Activated naive CD4-positive, alpha-beta T cell treated with anti-CD3 and anti-CD28 coated beads, Interleukin-2, amount 10 ng/mL, durations not matched to agents 7 days and 5 days (primary cell): ENCODE measurements around the gene ARL6IP4.
A peak's percentile ranks its signal among the peaks of the same experiment; 100 is the strongest.

Experiments
- CTCF ChIA-PET: fragments of 350-600 bp; sonication (Branson Sonifier 250); formaldehyde crosslinking; loops from one replicate; lab custom pipeline; 2021; ENCODE audit warnings: antibody characterized with exemption; lab: Charles Lee
- DNase-seq: peaks from one replicate; pipeline ENCODE4 v3.0.0-alpha.2; 2020
- H3K27ac Mint-ChIP-seq: one replicate; pipeline ENCODE4 v1.8.0; 2021; ENCODE audit warnings: mild to moderate bottlenecking, moderate library complexity, mixed read lengths
- H3K27me3 Mint-ChIP-seq: one replicate; pipeline ENCODE4 v1.8.0; 2021; ENCODE audit warnings: mild to moderate bottlenecking, mixed read lengths
- H3K36me3 Mint-ChIP-seq: one replicate; pipeline ENCODE4 v1.8.0; 2021; ENCODE audit warnings: mixed read lengths
- H3K4me1 Mint-ChIP-seq: one replicate; pipeline ENCODE4 v1.8.0; 2021; ENCODE audit warnings: mixed read lengths
- H3K4me3 Mint-ChIP-seq: one replicate; pipeline ENCODE4 v1.8.0; 2021; ENCODE audit warnings: mild to moderate bottlenecking, moderate library complexity, mixed read lengths
- H3K9me3 Mint-ChIP-seq: one replicate; pipeline ENCODE4 v1.8.0; 2021; ENCODE audit warnings: mixed read lengths

Gene ARL6IP4

GRCh38 chr12:122949405-122949804 lies 31.1 kb upstream of the ARL6IP4 start:
- Mint-ChIP-seq H3K36me3 (peaks cover 3% of the 10 kb centered on the region), H3K9me3 (no peaks in the 10 kb centered on the region), H3K4me1 (peaks cover 30% of the 10 kb centered on the region), H3K4me3 (no peak overlapping the region), H3K27me3 (peaks cover 7% of the 10 kb centered on the region), H3K27ac (no peak overlapping the region)
- DNase-seq: no peak
- CTCF ChIA-PET: interaction anchor here (1.6 to 9.5 kb wide), 3 partner anchors 77 to 155 kb away, joined by 4 to 106 read pairs (median 49); no protein-coding TSS in a partner anchor

DNA sequence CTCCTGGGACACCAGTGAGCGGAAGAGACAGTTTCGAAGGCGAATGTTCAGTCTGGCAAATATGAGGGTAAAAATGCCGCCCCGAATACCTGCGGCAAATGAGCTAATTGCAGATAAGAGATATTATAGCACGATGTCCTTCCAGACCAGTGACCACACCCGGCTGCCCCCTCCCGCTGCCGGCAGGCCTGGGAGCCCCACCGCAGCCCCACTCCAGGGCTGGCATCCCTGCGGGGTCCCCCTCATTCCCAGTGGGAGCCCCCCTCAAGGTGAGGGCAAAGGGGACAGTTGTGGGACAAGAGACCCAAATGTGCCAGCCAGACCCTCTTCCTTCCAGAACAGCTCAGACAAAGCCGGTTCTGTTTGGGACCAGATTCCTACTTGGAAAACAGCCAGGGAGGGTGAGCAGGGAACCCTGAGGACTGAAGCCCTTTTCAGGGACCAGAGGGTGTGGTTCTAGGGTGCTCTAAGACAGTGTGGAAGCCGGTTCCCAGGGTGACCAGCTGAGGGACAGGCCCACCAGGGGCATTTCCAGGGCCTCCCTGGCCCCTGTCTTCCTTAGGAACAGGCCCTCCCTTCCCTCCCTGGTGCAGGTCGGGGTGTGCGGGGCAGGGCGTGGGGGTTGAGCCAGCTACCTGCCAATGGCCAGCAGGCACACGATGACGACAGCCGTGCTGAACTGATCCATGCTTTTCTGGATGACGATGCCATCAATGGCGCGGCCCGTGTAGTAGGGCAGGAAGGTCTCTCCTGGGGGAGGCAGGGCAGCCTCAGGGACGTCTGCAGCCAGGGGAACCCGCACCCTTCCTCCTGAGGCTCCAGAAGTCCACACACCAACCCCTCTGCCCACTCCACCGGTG lies 30.4 kb upstream of the ARL6IP4 start:
- peaks cover 7% of the 10 kb centered on the region for H3K27me3 Mint-ChIP-seq
- CTCF ChIA-PET: interaction anchor here (0.6 to 9.5 kb wide), 4 partner anchors 9 to 156 kb away, joined by 4 to 106 read pairs (median 26); no protein-coding TSS in a partner anchor
- no peaks in the 10 kb centered on the region for H3K9me3 Mint-ChIP-seq
- peaks cover 30% of the 10 kb centered on the region for H3K4me1 Mint-ChIP-seq
- DNase-seq: no peak
- peaks cover 3% of the 10 kb centered on the region for H3K36me3 Mint-ChIP-seq
- no peak overlapping the region for H3K27ac Mint-ChIP-seq
- H3K4me3 Mint-ChIP-seq: no peak overlapping the region

- DNase-seq: no peak
- H3K36me3 Mint-ChIP-seq: peaks cover 3% of the 10 kb centered on the region
- H3K4me3 Mint-ChIP-seq: no peak overlapping the region
- no peaks in the 10 kb centered on the region for H3K9me3 Mint-ChIP-seq
- H3K4me1 Mint-ChIP-seq: peaks cover 21% of the 10 kb centered on the region
- CTCF ChIA-PET: interaction anchor here (1.3 to 9.5 kb wide), 5 partner anchors 70 to 157 kb away, joined by 3 to 106 read pairs (median 35); no protein-coding TSS in a partner anchor
- peak overlapping the region; percentile 5 for H3K27ac Mint-ChIP-seq
- no peaks in the 10 kb centered on the region for H3K27me3 Mint-ChIP-seq
Observed at GRCh38 chr12:122951406-122951805, 29.1 kb upstream of the ARL6IP4 start.

DNA sequence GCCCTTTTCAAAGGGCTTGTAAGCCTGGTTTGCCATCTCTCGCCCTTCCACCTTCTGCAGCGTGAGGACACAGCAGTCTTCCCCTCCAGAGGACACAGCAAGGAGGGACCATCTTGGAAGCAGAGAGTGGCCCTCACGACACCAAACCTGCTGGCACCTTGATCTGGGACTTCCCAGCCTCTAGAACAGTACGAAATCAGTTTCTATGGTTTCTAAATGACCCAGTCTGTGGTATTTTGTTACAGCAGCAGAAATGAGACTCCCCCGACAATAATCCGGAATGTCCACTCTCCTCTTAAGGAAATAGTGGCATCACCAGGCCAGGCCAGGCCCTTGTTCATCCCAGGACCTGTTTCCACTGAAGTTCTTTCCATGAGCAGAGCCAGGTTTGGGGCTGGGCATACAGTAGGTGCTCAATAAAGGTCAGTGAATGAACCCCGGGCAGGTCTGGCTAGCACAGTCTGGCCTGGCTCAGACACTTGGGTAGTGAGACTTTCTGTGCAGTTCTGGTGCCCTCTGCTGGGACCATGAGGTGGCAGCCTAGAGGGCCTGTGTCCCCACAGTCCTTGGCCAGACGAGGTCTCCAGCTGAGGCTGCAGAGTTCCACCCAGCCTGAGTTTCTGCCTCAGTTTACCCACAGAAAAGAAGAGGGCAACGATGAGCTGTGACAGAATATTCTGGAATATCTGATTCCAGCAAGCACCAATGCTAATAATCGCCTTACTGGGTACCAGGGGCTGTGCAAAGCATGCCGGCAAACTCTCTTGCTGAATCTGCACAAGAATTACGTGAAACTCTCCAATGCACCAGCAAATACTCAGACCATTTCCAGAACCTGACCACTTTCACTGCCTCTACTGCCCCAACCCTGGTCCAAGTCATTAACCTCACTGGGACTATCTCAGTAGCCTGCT lies 28.2 kb upstream of the ARL6IP4 start:
- Mint-ChIP-seq H3K9me3 (no peaks in the 10 kb centered on the region), H3K4me1 (peaks cover 13% of the 10 kb centered on the region), H3K36me3 (peaks cover 3% of the 10 kb centered on the region), H3K27ac (no peak overlapping the region), H3K4me3 (no peak overlapping the region), H3K27me3 (no peaks in the 10 kb centered on the region)
- peak; percentile 85 for DNase-seq
- CTCF ChIA-PET: interaction anchor here (0.6 to 9.5 kb wide), 19 partner anchors 10 to 337 kb away, joined by 3 to 106 read pairs (median 3); partner anchors contain the start of gene ABCB9

DNA sequence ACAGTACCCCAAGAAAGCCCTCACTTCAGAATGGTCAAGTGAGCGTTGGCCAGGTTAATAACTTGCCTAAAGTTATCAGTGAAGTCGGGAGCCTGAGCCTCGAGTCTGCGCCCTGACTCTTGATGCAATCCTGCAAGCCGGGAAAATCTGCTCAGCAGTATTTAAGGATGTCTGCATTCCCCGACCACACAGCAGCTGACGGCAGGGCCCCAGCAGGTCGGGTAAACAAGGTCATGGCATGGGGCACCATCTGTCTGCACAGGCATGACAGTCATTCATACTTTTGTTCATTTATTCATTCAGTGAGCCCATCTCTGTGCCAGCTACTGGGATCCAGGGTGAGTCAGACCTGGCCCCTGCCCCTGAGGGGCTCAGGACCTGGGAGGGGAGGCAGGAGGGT lies 25.3 kb upstream of the ARL6IP4 start:
- no peak for DNase-seq
- H3K4me3 Mint-ChIP-seq: no peak overlapping the region
- H3K27me3 Mint-ChIP-seq: no peaks in the 10 kb centered on the region
- H3K4me1 Mint-ChIP-seq: no peaks in the 10 kb centered on the region
- CTCF ChIA-PET: interaction anchor here (1.0 to 9.5 kb wide), 7 partner anchors 74 to 161 kb away, joined by 3 to 106 read pairs (median 21); no protein-coding TSS in a partner anchor
- H3K9me3 Mint-ChIP-seq: no peaks in the 10 kb centered on the region
- H3K36me3 Mint-ChIP-seq: no peaks in the 10 kb centered on the region
- H3K27ac Mint-ChIP-seq: no peak overlapping the region

DNA sequence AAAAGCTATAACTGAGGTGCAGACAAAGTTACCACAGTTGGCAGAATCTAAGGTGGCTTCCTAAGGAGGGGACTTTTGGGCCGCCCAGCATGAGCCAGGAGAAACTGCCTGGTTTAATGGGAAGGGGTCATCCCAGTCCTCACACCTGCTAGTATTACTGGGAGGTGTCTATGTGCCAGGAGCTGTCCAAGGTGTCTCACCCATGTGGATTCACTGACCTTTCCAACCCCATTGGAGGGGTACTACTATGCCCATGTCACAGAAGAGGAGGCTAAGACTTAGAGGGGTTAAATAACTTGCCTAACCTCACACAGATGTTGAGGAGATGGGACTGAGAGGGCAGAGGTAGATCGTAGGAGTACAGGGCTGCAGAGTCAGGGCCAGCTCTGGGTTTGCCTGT lies 24.4 kb upstream of the ARL6IP4 start:
- no peaks in the 10 kb centered on the region for H3K4me1 Mint-ChIP-seq

GRCh38 chr12:122958198-122958888 lies 22.1 kb upstream of the ARL6IP4 start:
- CTCF ChIA-PET: no interaction called here
- Mint-ChIP-seq H3K4me3 (no peak overlapping the region), H3K9me3 (no peaks in the 10 kb centered on the region), H3K27ac (no peak overlapping the region), H3K4me1 (peaks cover 6% of the 10 kb centered on the region), H3K36me3 (no peaks in the 10 kb centered on the region), H3K27me3 (no peaks in the 10 kb centered on the region)
- no peak for DNase-seq

More for the DNA sequence above, 24.4 kb upstream of the ARL6IP4 start:
- Mint-ChIP-seq H3K27ac (no peak overlapping the region), H3K4me3 (no peak overlapping the region), H3K36me3 (no peaks in the 10 kb centered on the region), H3K9me3 (no peaks in the 10 kb centered on the region), H3K27me3 (no peaks in the 10 kb centered on the region)
- no peak for DNase-seq
- CTCF ChIA-PET: interaction anchor here (1.8 to 9.5 kb wide), 3 partner anchors 85 to 162 kb away, joined by 8 to 106 read pairs (median 21); no protein-coding TSS in a partner anchor

- Mint-ChIP-seq H3K27ac (no peak overlapping the region), H3K36me3 (no peaks in the 10 kb centered on the region), H3K4me3 (no peak overlapping the region), H3K9me3 (no peaks in the 10 kb centered on the region), H3K27me3 (no peaks in the 10 kb centered on the region), H3K4me1 (peaks cover 8% of the 10 kb centered on the region)
- CTCF ChIA-PET: no interaction called here
- DNase-seq: no peak
Observed at GRCh38 chr12:122959566-122960192, 20.8 kb upstream of the ARL6IP4 start.

GRCh38 chr12:122960193-122960569 lies 20.3 kb upstream of the ARL6IP4 start:
- no peak for DNase-seq
- Mint-ChIP-seq H3K36me3 (no peaks in the 10 kb centered on the region), H3K27ac (no peak overlapping the region), H3K4me1 (peaks cover 12% of the 10 kb centered on the region), H3K27me3 (no peaks in the 10 kb centered on the region), H3K9me3 (no peaks in the 10 kb centered on the region), H3K4me3 (no peak overlapping the region)
- CTCF ChIA-PET: no interaction called here

- no peaks in the 10 kb centered on the region for H3K9me3 Mint-ChIP-seq
- no peaks in the 10 kb centered on the region for H3K36me3 Mint-ChIP-seq
Observed at GRCh38 chr12:122961531-122962329, 18.8 kb upstream of the ARL6IP4 start.

DNA sequence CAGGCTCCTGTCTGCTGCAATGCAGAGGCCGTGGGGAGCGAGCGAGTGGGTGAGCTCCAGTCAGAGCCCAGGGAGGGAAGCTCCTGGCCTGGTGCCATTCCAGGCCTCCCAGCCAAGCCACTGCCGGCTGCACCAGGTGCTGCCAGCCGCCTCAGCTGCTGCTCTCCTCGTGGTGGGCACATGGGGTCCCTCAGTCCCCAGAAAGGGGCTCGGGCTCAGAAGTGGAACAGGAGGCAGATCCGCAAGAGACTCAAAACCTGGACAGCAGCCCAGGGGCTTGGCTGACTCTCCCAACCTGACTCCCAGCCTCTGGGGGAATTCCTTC lies 16.6 kb upstream of the ARL6IP4 start:
- CTCF ChIA-PET: interaction anchor here (1.0 kb wide), 1 partner anchor 11 kb away, joined by 3 read pairs; no protein-coding TSS in a partner anchor
- H3K9me3 Mint-ChIP-seq: no peaks in the 10 kb centered on the region
- no peak for DNase-seq

More at GRCh38 chr12:122961531-122962329, 18.8 kb upstream of the ARL6IP4 start:
- Mint-ChIP-seq H3K4me3 (no peak overlapping the region), H3K27me3 (no peaks in the 10 kb centered on the region), H3K4me1 (peaks cover 18% of the 10 kb centered on the region), H3K27ac (no peak overlapping the region)
- CTCF ChIA-PET: interaction anchor here (1.3 kb wide), 1 partner anchor 9 kb away, joined by 4 read pairs; no protein-coding TSS in a partner anchor
- no peak for DNase-seq

DNA sequence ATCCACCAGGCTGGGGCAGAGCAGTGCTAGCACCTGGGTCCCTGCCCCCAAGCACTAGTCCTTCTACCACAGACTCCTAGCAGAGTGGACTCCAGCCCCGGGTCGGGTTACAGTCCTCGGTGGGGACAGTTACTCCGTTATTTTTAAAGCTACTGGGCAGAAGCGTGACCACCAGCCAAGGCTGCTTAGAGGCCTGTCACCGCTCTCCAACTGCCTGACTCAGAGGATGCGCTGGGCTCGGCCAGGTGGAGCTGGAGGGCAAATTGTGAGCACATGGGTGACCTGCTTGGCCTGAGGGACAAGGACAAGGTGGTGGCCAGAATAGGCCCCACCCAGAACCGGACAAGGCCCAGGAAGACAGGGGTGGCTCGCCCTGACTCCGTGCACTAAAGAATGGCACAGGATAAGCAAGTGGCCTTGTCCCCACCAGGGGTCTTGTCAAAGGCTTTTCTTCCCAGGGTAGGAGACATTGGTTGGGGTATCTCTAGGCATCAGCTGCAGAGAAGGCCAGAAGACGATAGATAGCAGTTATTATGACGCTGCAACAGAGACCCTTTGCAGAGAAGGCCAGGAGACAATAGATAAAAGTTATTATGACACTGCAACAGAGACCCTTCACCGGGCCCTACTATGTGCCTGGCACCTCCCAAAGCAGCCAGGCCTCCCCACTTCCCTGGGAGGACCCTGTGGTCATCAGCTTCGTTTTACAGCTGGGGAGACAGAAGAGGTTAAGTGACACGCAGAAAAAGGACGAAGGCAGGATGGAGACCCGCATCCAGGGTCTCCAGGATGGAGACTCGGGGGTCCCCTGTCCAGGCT lies 15.8 kb upstream of the ARL6IP4 start:
- Mint-ChIP-seq H3K27me3 (peaks cover 6% of the 10 kb centered on the region), H3K27ac (no peak overlapping the region), H3K4me1 (peaks cover 19% of the 10 kb centered on the region), H3K4me3 (peak overlapping the region; percentile 62), H3K36me3 (no peaks in the 10 kb centered on the region), H3K9me3 (no peaks in the 10 kb centered on the region)
- DNase-seq: no peak
- CTCF ChIA-PET: interaction anchor here (0.5 to 1.8 kb wide), 3 partner anchors 12 to 273 kb away, joined by 3 to 5 read pairs (median 3); no protein-coding TSS in a partner anchor

More for the DNA sequence above, 16.6 kb upstream of the ARL6IP4 start:
- H3K27ac Mint-ChIP-seq: no peak overlapping the region
- H3K36me3 Mint-ChIP-seq: no peaks in the 10 kb centered on the region
- peaks cover 19% of the 10 kb centered on the region for H3K4me1 Mint-ChIP-seq
- peaks cover 6% of the 10 kb centered on the region for H3K27me3 Mint-ChIP-seq
- H3K4me3 Mint-ChIP-seq: no peak overlapping the region
